GM12875 (cell line): ENCODE results near the gene DENND1C.

Experiments used
- H3K4me3 ChIP-seq: one replicate; pipeline ENCODE4 v1.5.1; 2011; ENCODE audit warnings: low read depth, low read length, control low read depth
- TF ChIP-seq, protein P1 (sequence below): IDR thresholded peaks from 2 replicates; pipeline ENCODE4 v1.5.1; 2011; ENCODE audit warnings: low read depth, mild to moderate bottlenecking, control low read depth, inconsistent platforms, low read length, moderate library complexity, borderline replicate concordance; ENCODE audit not compliant: insufficient read depth

DENND1C gene

DNA sequence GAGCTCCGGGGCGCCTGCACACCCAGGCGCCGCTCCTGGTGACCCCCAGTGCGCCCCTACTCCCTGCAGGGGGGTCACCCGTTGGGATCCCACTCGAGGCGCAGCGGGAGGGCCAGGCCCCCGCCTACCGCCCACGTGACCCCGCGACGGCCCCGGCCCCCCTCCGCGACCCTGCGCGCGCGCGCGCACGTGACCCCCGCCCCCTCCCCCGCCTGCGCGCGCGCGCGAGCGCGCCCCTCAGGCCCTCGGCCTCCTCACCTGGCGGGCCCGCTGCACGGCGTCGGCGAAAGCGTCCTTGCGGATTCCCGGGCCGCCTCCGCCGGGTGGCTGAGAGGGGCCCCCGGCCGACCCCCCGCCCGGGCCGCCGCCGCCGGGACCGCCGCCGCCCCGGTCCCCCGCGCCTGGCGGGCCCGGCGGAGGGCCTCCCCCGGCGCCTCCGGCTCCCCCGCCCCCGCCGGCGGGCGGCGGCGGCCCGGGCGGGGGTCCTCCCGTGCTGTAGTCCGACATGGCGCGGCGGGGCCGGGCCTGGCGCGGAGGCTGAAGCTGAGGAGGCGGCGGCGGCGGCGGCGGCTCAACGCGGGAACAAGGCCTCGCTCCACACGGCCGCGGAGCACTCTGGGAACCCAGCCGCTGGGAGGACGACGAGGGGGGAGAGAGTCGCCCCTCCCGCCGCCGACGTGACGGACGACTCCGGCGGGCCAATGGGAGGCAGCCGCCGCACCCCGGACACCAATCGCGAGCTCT is 57.2 kb downstream of the DENND1C start, which contains the start of gene KHSRP:
Gene KHSRP (minus strand): TSS at position 617 of the 744 bp plus-strand sequence. CDS start 110 bp downstream, at position 507.
- peak within 1 kb of the TSS; percentile 91 for H3K4me3 ChIP-seq
- TF ChIP-seq, protein P1, sequence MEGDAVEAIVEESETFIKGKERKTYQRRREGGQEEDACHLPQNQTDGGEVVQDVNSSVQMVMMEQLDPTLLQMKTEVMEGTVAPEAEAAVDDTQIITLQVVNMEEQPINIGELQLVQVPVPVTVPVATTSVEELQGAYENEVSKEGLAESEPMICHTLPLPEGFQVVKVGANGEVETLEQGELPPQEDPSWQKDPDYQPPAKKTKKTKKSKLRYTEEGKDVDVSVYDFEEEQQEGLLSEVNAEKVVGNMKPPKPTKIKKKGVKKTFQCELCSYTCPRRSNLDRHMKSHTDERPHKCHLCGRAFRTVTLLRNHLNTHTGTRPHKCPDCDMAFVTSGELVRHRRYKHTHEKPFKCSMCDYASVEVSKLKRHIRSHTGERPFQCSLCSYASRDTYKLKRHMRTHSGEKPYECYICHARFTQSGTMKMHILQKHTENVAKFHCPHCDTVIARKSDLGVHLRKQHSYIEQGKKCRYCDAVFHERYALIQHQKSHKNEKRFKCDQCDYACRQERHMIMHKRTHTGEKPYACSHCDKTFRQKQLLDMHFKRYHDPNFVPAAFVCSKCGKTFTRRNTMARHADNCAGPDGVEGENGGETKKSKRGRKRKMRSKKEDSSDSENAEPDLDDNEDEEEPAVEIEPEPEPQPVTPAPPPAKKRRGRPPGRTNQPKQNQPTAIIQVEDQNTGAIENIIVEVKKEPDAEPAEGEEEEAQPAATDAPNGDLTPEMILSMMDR: no peak

DNA sequence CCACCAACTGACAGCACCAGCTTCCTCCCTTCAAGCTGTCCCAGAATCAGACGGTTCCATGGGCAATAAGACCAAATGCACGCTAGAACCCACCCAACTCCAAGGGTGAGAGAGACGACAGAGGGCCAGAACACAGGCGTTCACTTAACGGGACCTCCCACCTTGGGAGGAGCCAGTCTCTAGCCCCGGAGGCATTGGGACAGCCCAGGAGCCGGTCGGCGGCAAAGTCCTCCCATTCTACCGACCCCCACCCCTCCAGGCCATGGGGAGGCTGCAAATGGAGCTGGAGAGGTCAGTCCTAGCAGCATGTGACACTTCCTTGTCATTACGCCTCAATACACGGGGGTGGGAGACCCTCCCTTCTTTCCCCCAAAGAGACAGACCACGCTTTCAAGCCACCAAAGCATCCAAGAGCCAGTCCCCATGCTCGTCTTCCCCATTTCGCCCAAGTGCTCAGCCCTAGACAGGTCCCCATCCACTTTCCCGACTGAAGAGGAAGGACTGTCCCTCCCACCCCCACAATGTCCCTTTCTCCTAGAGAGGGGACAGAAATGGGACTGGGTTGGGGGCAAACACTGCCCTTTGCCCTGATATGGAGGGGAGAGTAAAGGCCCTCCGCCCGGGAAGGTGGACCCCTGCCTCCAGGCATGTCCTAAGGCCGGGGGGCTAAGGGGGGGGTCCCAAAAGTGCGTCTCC is 57.9 kb downstream of the DENND1C start:
- TF ChIP-seq, protein P1: no peak
- H3K4me3 ChIP-seq: peak overlapping the region; percentile 91

DNA sequence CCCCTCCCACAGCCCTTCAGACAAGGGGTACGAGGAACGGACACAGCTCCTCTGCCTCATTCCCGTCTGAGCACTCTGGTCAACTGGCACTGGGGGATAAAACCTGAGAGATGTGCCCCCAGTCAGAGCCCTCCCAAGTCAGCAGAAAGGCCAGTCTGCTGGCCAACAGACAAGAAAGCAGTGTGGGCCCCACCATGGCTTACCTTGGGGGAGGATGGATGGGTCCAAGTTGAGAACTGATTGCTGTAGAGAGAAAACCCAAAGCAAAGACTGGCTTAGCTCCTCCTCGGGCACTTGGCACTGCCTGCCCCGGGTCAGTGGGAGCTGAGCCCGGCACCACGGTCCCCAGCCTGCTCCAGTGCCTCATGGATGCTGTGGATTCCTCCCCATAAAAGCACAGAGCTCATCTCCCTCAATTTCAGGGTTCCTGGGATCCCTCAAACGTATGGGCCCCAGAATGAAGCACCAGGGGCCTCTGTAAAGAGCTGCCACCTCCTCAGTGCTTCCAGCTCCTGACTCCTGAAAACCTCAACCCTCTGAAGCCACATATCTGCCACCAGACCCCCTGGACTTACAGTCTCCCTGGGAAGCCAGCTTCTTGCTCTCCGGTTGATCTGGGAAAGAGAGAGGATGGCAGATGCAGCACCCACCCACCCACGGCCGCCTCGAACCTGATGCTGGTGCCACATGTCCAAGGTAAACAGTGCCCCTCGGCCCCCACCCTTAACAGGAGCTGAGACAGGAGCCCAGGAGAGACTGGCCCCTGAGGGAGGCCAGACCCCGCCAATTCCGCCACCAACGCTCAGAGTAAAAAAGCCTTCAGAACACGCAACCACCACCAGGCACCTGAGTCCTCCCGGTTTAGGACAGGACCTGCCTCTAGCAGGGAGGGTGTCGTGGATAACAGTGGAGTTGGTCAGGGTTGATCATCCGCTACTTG is 60.2 kb downstream of the DENND1C start:
- TF ChIP-seq, protein P1: no peak
- no peak overlapping the region for H3K4me3 ChIP-seq

DNA sequence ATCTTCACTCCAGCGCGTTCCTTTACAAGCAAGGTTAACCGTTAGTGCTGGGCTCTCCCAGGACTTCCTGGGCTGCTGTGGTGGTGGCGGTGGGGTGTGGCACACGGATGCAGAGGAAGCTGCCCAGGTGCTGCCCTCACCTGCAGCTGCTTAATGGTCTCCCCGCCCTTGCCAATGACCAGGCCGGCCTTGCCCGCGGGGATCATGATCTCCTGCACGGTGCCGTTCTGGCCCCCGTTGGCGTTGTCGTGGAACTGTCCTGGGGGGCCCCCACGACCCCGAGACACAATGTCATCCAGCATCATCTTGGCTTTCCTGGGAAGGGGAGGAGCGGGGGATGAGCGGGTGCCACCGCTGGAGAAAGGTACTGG is 63.0 kb downstream of the DENND1C start:
- TF ChIP-seq, protein P1: no peak
- H3K4me3 ChIP-seq: no peak overlapping the region

DNA sequence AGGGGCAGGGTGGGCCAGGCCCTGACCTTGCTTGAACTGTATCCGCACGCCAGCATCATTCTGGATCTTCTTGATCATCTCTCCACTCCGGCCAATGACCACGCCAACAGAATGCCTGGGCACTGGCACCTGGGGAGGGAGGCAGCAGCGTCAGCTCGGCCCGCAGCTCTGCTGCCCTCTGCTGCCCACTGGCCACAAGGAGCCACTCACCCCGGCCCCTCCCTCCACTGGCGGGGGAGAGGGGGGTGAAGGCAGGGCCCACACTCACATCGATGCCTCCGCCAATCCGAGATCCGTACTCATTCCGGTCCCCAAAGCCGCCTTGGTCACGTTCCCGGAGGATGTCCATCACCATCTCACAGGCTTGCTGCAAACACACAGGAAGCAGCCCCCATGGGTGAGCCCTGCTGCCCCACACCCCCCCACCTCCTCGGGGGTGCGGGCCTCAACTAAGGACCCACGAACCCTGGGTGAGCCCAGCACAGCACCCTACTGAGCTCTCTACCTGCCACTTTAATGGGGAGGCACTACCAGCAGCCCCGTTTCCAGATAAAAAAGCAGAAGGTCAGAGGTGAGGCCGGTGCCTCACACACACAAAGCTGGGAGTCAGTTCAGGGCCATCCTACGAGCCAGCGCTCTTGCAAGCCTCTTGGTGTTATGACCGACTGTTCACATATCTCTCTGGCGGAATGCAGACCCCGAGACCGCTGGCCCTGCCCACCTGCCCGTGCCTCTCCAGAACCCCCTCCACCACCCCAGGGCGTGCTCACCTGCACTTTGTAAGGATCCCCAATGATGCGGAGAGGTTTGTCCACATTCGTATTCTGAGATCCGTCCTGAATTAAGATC is 63.6 kb downstream of the DENND1C start:
- TF ChIP-seq, protein P1: no peak
- no peak overlapping the region for H3K4me3 ChIP-seq
